Measurements from ENCODE around the gene CALHM2.
"Not testable (repeated sequence)": the region's sequence is repeated elsewhere in the genome, so short reads cannot be mapped to it uniquely, and the experiment has no call there.

The CALHM2 gene

DNA sequence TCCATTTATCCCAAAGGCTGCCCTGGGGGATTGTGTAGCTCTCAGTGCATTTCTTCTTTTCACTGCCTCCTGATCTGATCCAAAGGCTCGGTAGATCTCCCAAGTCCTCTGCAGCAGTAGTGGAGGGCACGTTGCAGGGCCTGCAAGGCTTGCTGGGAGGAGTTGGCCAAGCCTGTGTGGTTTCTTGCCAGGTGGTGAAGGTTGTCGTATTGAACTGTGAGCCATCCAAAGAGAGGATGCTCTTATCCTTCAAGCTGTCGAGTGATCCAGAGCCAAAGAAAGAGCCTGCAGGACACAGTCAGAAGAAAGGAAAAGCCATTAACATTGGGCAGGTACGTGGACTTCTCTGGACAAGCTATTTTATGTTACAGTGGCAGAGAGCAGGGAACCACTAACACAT, 34.6 kb downstream of the CALHM2 start:
- DNase-seq (ENCODE audit: low read depth in 2 of 2) = no peak

- DNase-seq (ENCODE audit: low read depth in 2 of 2) = not testable (repeated sequence)
Measured at GRCh38 chr10:103417148-103417469, 35.1 kb downstream of the CALHM2 start.

GRCh38 chr10:103416436-103417147, 35.6 kb downstream of the CALHM2 start:
- DNase-seq (ENCODE audit: low read depth in 2 of 2) = peak in 1 of 2 donors; percentile 32

DNA sequence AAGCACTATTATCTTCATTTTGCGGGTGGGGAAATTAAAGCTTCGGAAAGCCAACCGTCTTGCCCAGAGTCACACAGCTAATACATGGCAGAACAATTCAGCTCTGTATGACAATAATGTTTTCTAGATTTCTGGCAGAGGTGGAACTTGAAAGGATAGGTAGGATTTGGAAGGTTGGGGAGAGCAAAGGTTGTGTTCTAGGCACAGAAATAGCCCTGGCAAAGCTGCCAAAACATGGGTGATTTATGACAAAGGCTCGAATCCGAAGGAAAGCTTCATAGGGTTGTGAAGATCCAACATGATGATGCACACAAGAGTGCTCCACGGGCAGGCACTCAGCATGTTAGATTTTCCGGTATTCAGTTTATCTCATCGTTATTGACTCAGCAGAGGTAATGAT, 36.6 kb downstream of the CALHM2 start:
- DNase-seq (ENCODE audit: low read depth in 2 of 2) = no peak

- DNase-seq (ENCODE audit: low read depth in 2 of 2) = no peak
Measured at GRCh38 chr10:103413564-103413963, 38.6 kb downstream of the CALHM2 start.

DNA sequence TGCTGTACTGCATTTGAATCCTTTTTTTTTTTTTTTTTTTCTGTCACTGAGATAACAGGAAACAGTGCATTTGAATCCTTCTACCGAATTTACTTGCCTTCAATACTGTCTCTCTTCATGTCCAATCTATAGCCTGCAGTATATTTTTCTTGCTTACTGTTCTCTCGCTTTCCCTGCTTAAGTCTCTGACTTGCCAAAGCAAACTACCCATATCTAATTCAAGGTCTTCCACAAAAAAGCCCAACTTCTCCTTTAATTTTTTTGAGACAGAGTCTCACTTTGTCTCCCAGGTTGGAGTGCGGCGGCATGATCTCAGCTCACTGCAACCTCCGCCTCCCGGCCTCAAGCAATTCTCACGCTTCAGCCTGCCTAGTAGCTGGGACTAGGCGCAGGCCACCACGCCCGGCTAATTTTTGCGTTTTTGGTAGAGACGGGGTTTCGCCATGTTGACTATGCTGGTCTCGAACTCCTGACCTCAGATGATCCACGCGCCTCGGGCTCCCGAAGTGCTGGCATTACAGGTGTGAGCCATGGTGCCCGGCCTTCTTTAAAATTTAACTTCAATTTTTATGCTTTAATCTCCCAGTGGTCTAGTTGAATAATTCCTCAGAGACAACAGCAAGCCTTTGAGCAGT, 54.9 kb downstream of the CALHM2 start:
- DNase-seq (ENCODE audit: low read depth in 2 of 2) = no peak

GRCh38 chr10:103396789-103397087, 55.4 kb downstream of the CALHM2 start:
- no peak for DNase-seq (ENCODE audit: low read depth in 2 of 2)
